ENCODE results near the gene TP53I13. TPM values are rescaled to one million over a fixed set of nuclear protein-coding genes. Genes with fewer than 3 reads are reported as not detected.
A peak's percentile ranks its signal among the peaks of the same experiment; 100 is the strongest.

Gene TP53I13
- total RNA-seq, 2 experiments from 2014 or later = 20.8 to 27.5 TPM

- DNase-seq (ENCODE audit: low spot score) = peak; percentile 61
- peaks cover 46% of the 10 kb centered on the region for H3K79me2 ChIP-seq (ENCODE audit: insufficient read depth, low read depth, low read length)
- H3K4me2 ChIP-seq (ENCODE audit: low read length) = peak overlapping the region; percentile 93
- no TSS peak for BruUV-seq (replicated peaks)
- H4K20me1 ChIP-seq (ENCODE audit: insufficient read depth, low read length) = peaks cover 5% of the 10 kb centered on the region; the same call in 1 of the 2 replicates
- peak overlapping the region; percentile 77 for H3K4me3 ChIP-seq (ENCODE audit: low read depth, low read length, poor library complexity, severe bottlenecking)
- ChIA-PET POLR2A (interaction anchor here (0.5 to 1.5 kb wide), 3 partner anchors 10 to 1375 kb away, joined by 3 to 4 read pairs (median 3); no protein-coding TSS in a partner anchor), CTCF (ENCODE audit: unreplicated experiment) (interaction anchor here (0.9 to 1.3 kb wide), 2 partner anchors 10 to 28 kb away, joined by 3 read pairs; no protein-coding TSS in a partner anchor)
- intact Hi-C loops (cut with micrococcal nuclease; ENCODE audit: unreplicated experiment) = no loop called here
- TF ChIP-seq EZH2phosphoT487 (IDR thresholded peaks at IDR 0.05; ENCODE audit: borderline replicate concordance, low read depth, low read length) (no peak), CTCF (conservative IDR thresholded peaks at IDR 0.05; ENCODE audit: low read length) (no peak)
- no peaks in the 10 kb centered on the region for H3K9me3 ChIP-seq (ENCODE audit: low read length)
- H2AFZ ChIP-seq (ENCODE audit: low read length) = no peak overlapping the region
- no peaks in the 10 kb centered on the region for H3K36me3 ChIP-seq (ENCODE audit: insufficient read depth, low read length)
- H3K27ac ChIP-seq (ENCODE audit: low read depth, low read length, poor library complexity, severe bottlenecking) = peak overlapping the region; percentile 13
- peaks cover 71% of the 10 kb centered on the region for H3K4me1 ChIP-seq (ENCODE audit: insufficient read depth, low read length, poor library complexity, severe bottlenecking)
- no peaks in the 10 kb centered on the region for H3K9me2 ChIP-seq (ENCODE audit: insufficient read depth, low read length)
Measured at GRCh38 chr17:29588562-29589411, 20.3 kb downstream of the TP53I13 start.

DNA sequence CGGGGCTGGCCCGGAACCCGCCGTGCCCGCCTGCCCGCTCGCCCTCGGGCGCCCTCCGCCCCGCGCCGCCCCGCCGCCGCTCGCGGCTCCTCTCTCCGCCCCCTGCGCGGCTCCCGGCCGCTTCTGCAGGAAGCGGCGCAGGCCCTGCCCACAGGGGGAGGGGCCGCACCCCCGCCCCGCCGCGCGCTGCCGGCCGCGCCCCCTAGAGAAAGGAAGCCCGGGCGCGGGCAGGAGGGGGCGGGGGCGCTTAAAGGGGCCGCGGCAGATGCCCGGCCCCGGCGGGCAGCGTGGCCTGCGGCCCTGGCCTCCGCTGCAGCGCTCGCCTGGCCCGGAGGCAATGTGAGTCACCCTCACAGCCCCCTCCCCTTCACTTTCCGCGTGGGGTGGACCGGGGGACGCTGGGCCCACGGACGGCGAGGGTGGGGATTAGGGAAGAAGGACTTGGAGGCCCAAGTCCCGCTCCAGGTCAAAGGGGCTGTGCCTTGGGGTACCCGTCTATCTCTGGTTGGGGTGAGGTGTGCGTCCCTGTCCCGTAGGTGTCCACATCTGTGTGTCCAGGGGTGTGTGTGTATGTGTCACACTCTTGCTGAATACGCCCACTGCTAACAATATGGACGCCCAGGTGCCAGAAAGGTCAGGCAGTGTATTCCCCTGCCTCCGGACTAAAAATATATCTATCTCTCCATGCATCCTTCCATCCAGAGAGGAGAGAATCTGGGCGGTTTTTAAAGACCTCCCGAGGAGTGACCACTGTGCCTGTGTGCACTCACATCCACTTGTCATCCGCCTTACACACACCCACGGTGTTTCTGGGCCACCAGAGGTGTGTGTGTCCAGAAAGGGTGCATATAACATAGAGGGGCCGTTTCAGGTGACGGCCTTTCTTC is 21.3 kb downstream of the TP53I13 start, which contains the start of gene GIT1:
Gene GIT1, minus strand, starts transcription at position 125 of the 887 bp plus-strand sequence. CDS start 270 bp downstream, outside the sequence.
- Histone ChIP-seq H3K79me2 (ENCODE audit: insufficient read depth, low read depth, low read length) (peaks cover 44% of the 10 kb centered on the region), H4K20me1 (ENCODE audit: insufficient read depth, low read length) (peaks cover 12% of the 10 kb centered on the region; the same call in 1 of the 2 replicates), H3K4me2 (ENCODE audit: low read length) (peak within 1 kb of the TSS; percentile 99), H3K4me1 (ENCODE audit: insufficient read depth, low read length, poor library complexity, severe bottlenecking) (peaks cover 68% of the 10 kb centered on the region), H3K9me3 (ENCODE audit: low read length) (no peaks in the 10 kb centered on the region), H3K36me3 (ENCODE audit: insufficient read depth, low read length) (no peaks in the 10 kb centered on the region), H3K9me2 (ENCODE audit: insufficient read depth, low read length) (no peaks in the 10 kb centered on the region), H2AFZ (ENCODE audit: low read length) (peak within 1 kb of the TSS; percentile 87), H3K4me3 (ENCODE audit: low read depth, low read length, poor library complexity, severe bottlenecking) (peak within 1 kb of the TSS; percentile 79), H3K27ac (ENCODE audit: low read depth, low read length, poor library complexity, severe bottlenecking) (peak within 1 kb of the TSS; percentile 61)
- CTCF ChIA-PET (ENCODE audit: unreplicated experiment) = interaction anchor here (0.9 kb wide), 1 partner anchor 11 kb away, joined by 3 read pairs; no protein-coding TSS in a partner anchor
- peak; percentile 92 for DNase-seq (ENCODE audit: low spot score)
- intact Hi-C loops (cut with micrococcal nuclease; ENCODE audit: unreplicated experiment) = loop anchor here (1.0 kb wide), 2 partner anchors 21 to 295 kb away; partner anchors contain the start of genes NUFIP2 and TP53I13
- POLR2A ChIA-PET = no interaction called here
- TF ChIP-seq CTCF (conservative IDR thresholded peaks at IDR 0.05; ENCODE audit: low read length) (0 out of 2 replicates have a peak, but pooled peaks have one; percentile 4), EZH2phosphoT487 (IDR thresholded peaks at IDR 0.05; ENCODE audit: borderline replicate concordance, low read depth, low read length) (no peak)
- BruUV-seq (replicated peaks) = no TSS peak
